GM23338 (cell line): ENCODE results near the gene DYNLRB1. TPM values are rescaled to one million over a fixed set of nuclear protein-coding genes. Genes with fewer than 3 reads are reported as not detected.

Experiments
- ATAC-seq: fragments of 200-7000 bp; cut with Tn5 transposase; 3 replicates; pipeline ENCODE4 v1.9.1; 2020
- DNase-seq: peaks from one replicate; pipeline ENCODE4 v3.0.0-alpha.2; 2015; ENCODE audit warnings: low spot score
- H2AFZ ChIP-seq: fragments of 200-600 bp; sonication (generic); 2 replicates; pipeline ENCODE4 v1.8.0; 2016; ENCODE audit warnings: antibody characterized with exemption, mild to moderate bottlenecking, moderate library complexity
- H3F3A ChIP-seq: fragments of 200-600 bp; sonication (generic); replicated peaks from 2 replicates; pipeline ENCODE4 v1.8.0; 2017; ENCODE audit warnings: antibody characterized with exemption, mixed run types, low read depth
- H3K27ac ChIP-seq: fragments of 200-600 bp; sonication (generic); 2 replicates; pipeline ENCODE4 v1.6.1; 2016; ENCODE audit warnings: low read depth
- H3K27me3 ChIP-seq: fragments of 200-600 bp; sonication (generic); 2 replicates; pipeline ENCODE4 v1.8.0; 2016; ENCODE audit warnings: mild to moderate bottlenecking, mixed run types, moderate library complexity; ENCODE audit not compliant: insufficient read depth
- H3K36me3 ChIP-seq: fragments of 200-600 bp; sonication (generic); 2 replicates; pipeline ENCODE4 v1.8.0; 2016; ENCODE audit warnings: mild to moderate bottlenecking; ENCODE audit not compliant: insufficient read depth
- H3K4me1 ChIP-seq: fragments of 200-600 bp; sonication (generic); 2 replicates; pipeline ENCODE4 v1.8.0; 2016; ENCODE audit warnings: mild to moderate bottlenecking, moderate library complexity; ENCODE audit not compliant: insufficient read depth
- H3K4me2 ChIP-seq: fragments of 200-600 bp; sonication (generic); 2 replicates; pipeline ENCODE4 v1.7.1; 2017; ENCODE audit warnings: mixed run types
- H3K4me3 ChIP-seq: fragments of 200-600 bp; sonication (generic); 2 replicates; pipeline ENCODE4 v1.6.1; 2016; ENCODE audit warnings: mixed run types
- H3K79me2 ChIP-seq: fragments of 200-600 bp; sonication (generic); replicated peaks from 2 replicates; pipeline ENCODE4 v1.8.0; 2017; ENCODE audit warnings: mild to moderate bottlenecking; ENCODE audit not compliant: insufficient read depth
- H3K9me2 ChIP-seq: fragments of 200-600 bp; sonication (generic); 2 replicates; pipeline ENCODE4 v1.8.0; 2017; ENCODE audit not compliant: insufficient read depth
- H4K20me1 ChIP-seq: fragments of 200-600 bp; sonication (generic); replicated peaks from 2 replicates; pipeline ENCODE4 v1.8.0; 2017; ENCODE audit warnings: mild to moderate bottlenecking; ENCODE audit not compliant: insufficient read depth
- H3K27ac Mint-ChIP-seq: 2 replicates; pipeline ENCODE4 v1.8.0; 2020; ENCODE audit warnings: inconsistent platforms, mild to moderate bottlenecking, moderate library complexity, mixed read lengths
- H3K27me3 Mint-ChIP-seq: 3 replicates; pipeline ENCODE4 v1.8.0; 2022; ENCODE audit warnings: low read depth, mild to moderate bottlenecking, moderate library complexity, mixed read lengths, inconsistent platforms; ENCODE audit not compliant: insufficient read depth, poor library complexity
- H3K36me3 Mint-ChIP-seq: 3 replicates; pipeline ENCODE4 v1.8.0; 2021; ENCODE audit warnings: low read depth, mild to moderate bottlenecking, inconsistent platforms, moderate library complexity, mixed read lengths
- H3K4me1 Mint-ChIP-seq: 3 replicates; pipeline ENCODE4 v1.8.0; 2020; ENCODE audit warnings: mild to moderate bottlenecking, inconsistent platforms, mixed read lengths
- H3K4me3 Mint-ChIP-seq: 3 replicates; pipeline ENCODE4 v1.8.0; 2021; ENCODE audit warnings: moderate library complexity, mild to moderate bottlenecking, inconsistent platforms, mixed read lengths
- H3K9me3 Mint-ChIP-seq: 3 replicates; pipeline ENCODE4 v1.8.0; 2020; ENCODE audit warnings: moderate library complexity, mild to moderate bottlenecking, inconsistent platforms, mixed read lengths
- CREB1 ChIP-seq: fragments of 250-450 bp; sonication (Bioruptor Pico); IDR thresholded peaks from 2 replicates; pipeline ENCODE4 v1.5.0; 2020; ENCODE audit warnings: low read depth, mild to moderate bottlenecking, moderate library complexity
- EZH2 ChIP-seq: fragments of 200-600 bp; sonication (generic); IDR thresholded peaks from one replicate; pipeline ENCODE4 v1.8.0; 2017; ENCODE audit warnings: antibody characterized with exemption, mild to moderate bottlenecking, low read depth; ENCODE audit not compliant: unreplicated experiment
- EZH2phosphoT487 ChIP-seq: fragments of 200-600 bp; sonication (generic); IDR thresholded peaks from one replicate; pipeline ENCODE4 v1.8.1; 2018; ENCODE audit warnings: antibody characterized with exemption; ENCODE audit not compliant: unreplicated experiment
- JUNB ChIP-seq: IDR thresholded peaks from one replicate; pipeline ENCODE4 v1.6.1; 2016; ENCODE audit warnings: antibody characterized with exemption; ENCODE audit not compliant: unreplicated experiment
- NANOG ChIP-seq: IDR thresholded peaks from 2 replicates; pipeline ENCODE4 v1.6.1; 2016; ENCODE audit warnings: antibody characterized with exemption, borderline replicate concordance
- POLR2AphosphoS5 ChIP-seq: IDR thresholded peaks from 2 replicates; pipeline ENCODE4 v1.6.1; 2016; ENCODE audit warnings: antibody characterized with exemption, low read depth
- REST ChIP-seq: IDR thresholded peaks from one replicate; pipeline ENCODE4 v1.6.1; 2018; ENCODE audit warnings: antibody characterized with exemption; ENCODE audit not compliant: unreplicated experiment
- STAT1 ChIP-seq: IDR thresholded peaks from one replicate; pipeline ENCODE4 v1.6.1; 2016; ENCODE audit warnings: antibody characterized with exemption; ENCODE audit not compliant: unreplicated experiment
- ZNF114 ChIP-seq: fragments of 250-450 bp; sonication (Bioruptor Pico); IDR thresholded peaks from 2 replicates; pipeline ENCODE4 v1.5.0; 2020; ENCODE audit warnings: mild to moderate bottlenecking, moderate library complexity
- ZNF331 ChIP-seq: fragments of 250-450 bp; sonication (Bioruptor Pico); IDR thresholded peaks from 2 replicates; pipeline ENCODE4 v1.5.0; 2020; ENCODE audit warnings: low read depth, mild to moderate bottlenecking, moderate library complexity
- polyA plus RNA-seq: library from polyadenylated mRNA; unstranded; fragments of >200 nt; fragmentation: Nextera tagmentation; extraction: Ambion mirVana; gene quantifications from 2 replicates; pipeline ENCODE4 v1.2.1, GENCODE V29; 2016
- total RNA-seq: library from RNA; depleted of rRNA; stranded (reverse); fragments of >200 nt; shearing (Covaris generic); gene quantifications from 2 replicates; pipeline ENCODE4 v1.2.3, GENCODE V29; 2014
- TF ChIP-seq, protein P1 (sequence below): IDR thresholded peaks from 2 replicates; pipeline ENCODE4 v1.6.1; 2016; ENCODE audit warnings: antibody characterized with exemption
- TF ChIP-seq, protein P2 (sequence below), 2 experiments: fragments of 200-600 bp in 1 of 2; sonication (generic) in 1 of 2; conservative IDR thresholded peaks; 2 replicates each; pipeline versions ENCODE4 v1.5.1 to v1.6.1; 2016 to 2017; ENCODE audit warnings: antibody characterized with exemption in 2 of 2, low read depth in 2 of 2, mild to moderate bottlenecking in 2 of 2, moderate library complexity in 1 of 2
- TF ChIP-seq, protein P3 (sequence below): fragments of 250-450 bp; sonication (Bioruptor Pico); IDR thresholded peaks from 2 replicates; pipeline ENCODE4 v1.5.0; 2020; ENCODE audit warnings: mild to moderate bottlenecking, moderate library complexity

DYNLRB1 gene
- total and polyA plus RNA-seq, 2 experiments from 2014 or later = 107 to 376 TPM

DNA sequence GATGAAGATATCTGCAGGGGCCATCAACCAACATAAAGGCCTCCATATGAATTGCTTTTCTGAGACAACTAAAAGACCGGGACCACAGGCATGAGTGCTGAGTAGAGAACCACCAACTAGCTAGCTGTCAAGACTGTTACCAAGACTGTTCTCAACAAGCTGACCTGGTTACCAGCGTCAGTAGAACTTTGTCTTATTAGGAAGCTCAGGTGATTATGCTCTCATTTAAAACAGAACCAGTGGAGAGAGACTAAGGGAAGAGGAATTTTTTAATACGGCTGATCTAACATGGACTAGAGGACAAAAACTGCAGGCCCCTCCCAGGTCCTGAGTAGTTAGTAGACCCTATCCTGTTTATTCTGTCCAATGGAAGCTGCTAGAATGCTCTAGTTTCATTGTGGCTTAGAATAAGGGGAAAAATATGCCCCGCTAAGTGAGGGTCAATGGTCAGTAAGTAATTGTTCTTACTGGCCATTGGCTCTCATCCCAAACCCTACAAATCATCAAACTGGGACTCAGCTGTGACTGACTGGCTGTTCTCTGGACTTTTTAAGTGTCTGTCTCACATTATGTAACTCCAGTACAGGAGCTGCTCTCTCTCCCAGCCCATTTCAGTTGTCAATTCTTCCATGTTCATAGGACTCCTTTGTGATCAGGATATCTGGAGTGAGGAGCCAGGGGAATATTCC is 3.8 kb upstream of the DYNLRB1 start:
- Histone ChIP-seq H3K79me2 (peaks cover 7% of the 10 kb centered on the region), H4K20me1 (no peaks in the 10 kb centered on the region), H3K4me2 (no peak overlapping the region), H3K4me1 (peaks cover 8% of the 10 kb centered on the region), H3K4me3 (no peak overlapping the region), H3K27ac (0 out of 2 replicates have a peak overlapping the region, but pooled peaks have one; percentile 34), H3K9me2 (no peaks in the 10 kb centered on the region), H2AFZ (no peak overlapping the region), H3F3A (peaks cover 3% of the 10 kb centered on the region; the same call in 1 of the 2 replicates), H3K36me3 (peaks cover 3% of the 10 kb centered on the region; the same call in 1 of the 2 replicates), H3K27me3 (no peaks in the 10 kb centered on the region)
- no peak for DNase-seq
- no peaks in the 10 kb centered on the region for H3K9me3 Mint-ChIP-seq
- peaks cover 11% of the 10 kb centered on the region for H3K27me3 Mint-ChIP-seq
- peaks cover 17% of the 10 kb centered on the region; the same call in 2 of the 3 replicates for H3K36me3 Mint-ChIP-seq
- ATAC-seq = no peak
- H3K4me1 Mint-ChIP-seq = peaks cover 6% of the 10 kb centered on the region; the same call in 2 of the 3 replicates
- no peak overlapping the region for H3K27ac Mint-ChIP-seq
- TF ChIP-seq NANOG (no peak), CREB1 (CRISPR knock-in tag) (no peak), EZH2 (no peak), STAT1 (no peak), JUNB (no peak), POLR2AphosphoS5 (no peak), ZNF331 (CRISPR knock-in tag) (no peak), ZNF114 (no peak), REST (no peak), EZH2phosphoT487 (no peak)
- TF ChIP-seq, protein P1, sequence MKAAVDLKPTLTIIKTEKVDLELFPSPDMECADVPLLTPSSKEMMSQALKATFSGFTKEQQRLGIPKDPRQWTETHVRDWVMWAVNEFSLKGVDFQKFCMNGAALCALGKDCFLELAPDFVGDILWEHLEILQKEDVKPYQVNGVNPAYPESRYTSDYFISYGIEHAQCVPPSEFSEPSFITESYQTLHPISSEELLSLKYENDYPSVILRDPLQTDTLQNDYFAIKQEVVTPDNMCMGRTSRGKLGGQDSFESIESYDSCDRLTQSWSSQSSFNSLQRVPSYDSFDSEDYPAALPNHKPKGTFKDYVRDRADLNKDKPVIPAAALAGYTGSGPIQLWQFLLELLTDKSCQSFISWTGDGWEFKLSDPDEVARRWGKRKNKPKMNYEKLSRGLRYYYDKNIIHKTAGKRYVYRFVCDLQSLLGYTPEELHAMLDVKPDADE = no peak
- TF ChIP-seq, protein P2, sequence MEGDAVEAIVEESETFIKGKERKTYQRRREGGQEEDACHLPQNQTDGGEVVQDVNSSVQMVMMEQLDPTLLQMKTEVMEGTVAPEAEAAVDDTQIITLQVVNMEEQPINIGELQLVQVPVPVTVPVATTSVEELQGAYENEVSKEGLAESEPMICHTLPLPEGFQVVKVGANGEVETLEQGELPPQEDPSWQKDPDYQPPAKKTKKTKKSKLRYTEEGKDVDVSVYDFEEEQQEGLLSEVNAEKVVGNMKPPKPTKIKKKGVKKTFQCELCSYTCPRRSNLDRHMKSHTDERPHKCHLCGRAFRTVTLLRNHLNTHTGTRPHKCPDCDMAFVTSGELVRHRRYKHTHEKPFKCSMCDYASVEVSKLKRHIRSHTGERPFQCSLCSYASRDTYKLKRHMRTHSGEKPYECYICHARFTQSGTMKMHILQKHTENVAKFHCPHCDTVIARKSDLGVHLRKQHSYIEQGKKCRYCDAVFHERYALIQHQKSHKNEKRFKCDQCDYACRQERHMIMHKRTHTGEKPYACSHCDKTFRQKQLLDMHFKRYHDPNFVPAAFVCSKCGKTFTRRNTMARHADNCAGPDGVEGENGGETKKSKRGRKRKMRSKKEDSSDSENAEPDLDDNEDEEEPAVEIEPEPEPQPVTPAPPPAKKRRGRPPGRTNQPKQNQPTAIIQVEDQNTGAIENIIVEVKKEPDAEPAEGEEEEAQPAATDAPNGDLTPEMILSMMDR (conservative IDR thresholded peaks at IDR 0.05; ENCODE audit: low read depth in 2 of 2) = no peak
- TF ChIP-seq, protein P3, sequence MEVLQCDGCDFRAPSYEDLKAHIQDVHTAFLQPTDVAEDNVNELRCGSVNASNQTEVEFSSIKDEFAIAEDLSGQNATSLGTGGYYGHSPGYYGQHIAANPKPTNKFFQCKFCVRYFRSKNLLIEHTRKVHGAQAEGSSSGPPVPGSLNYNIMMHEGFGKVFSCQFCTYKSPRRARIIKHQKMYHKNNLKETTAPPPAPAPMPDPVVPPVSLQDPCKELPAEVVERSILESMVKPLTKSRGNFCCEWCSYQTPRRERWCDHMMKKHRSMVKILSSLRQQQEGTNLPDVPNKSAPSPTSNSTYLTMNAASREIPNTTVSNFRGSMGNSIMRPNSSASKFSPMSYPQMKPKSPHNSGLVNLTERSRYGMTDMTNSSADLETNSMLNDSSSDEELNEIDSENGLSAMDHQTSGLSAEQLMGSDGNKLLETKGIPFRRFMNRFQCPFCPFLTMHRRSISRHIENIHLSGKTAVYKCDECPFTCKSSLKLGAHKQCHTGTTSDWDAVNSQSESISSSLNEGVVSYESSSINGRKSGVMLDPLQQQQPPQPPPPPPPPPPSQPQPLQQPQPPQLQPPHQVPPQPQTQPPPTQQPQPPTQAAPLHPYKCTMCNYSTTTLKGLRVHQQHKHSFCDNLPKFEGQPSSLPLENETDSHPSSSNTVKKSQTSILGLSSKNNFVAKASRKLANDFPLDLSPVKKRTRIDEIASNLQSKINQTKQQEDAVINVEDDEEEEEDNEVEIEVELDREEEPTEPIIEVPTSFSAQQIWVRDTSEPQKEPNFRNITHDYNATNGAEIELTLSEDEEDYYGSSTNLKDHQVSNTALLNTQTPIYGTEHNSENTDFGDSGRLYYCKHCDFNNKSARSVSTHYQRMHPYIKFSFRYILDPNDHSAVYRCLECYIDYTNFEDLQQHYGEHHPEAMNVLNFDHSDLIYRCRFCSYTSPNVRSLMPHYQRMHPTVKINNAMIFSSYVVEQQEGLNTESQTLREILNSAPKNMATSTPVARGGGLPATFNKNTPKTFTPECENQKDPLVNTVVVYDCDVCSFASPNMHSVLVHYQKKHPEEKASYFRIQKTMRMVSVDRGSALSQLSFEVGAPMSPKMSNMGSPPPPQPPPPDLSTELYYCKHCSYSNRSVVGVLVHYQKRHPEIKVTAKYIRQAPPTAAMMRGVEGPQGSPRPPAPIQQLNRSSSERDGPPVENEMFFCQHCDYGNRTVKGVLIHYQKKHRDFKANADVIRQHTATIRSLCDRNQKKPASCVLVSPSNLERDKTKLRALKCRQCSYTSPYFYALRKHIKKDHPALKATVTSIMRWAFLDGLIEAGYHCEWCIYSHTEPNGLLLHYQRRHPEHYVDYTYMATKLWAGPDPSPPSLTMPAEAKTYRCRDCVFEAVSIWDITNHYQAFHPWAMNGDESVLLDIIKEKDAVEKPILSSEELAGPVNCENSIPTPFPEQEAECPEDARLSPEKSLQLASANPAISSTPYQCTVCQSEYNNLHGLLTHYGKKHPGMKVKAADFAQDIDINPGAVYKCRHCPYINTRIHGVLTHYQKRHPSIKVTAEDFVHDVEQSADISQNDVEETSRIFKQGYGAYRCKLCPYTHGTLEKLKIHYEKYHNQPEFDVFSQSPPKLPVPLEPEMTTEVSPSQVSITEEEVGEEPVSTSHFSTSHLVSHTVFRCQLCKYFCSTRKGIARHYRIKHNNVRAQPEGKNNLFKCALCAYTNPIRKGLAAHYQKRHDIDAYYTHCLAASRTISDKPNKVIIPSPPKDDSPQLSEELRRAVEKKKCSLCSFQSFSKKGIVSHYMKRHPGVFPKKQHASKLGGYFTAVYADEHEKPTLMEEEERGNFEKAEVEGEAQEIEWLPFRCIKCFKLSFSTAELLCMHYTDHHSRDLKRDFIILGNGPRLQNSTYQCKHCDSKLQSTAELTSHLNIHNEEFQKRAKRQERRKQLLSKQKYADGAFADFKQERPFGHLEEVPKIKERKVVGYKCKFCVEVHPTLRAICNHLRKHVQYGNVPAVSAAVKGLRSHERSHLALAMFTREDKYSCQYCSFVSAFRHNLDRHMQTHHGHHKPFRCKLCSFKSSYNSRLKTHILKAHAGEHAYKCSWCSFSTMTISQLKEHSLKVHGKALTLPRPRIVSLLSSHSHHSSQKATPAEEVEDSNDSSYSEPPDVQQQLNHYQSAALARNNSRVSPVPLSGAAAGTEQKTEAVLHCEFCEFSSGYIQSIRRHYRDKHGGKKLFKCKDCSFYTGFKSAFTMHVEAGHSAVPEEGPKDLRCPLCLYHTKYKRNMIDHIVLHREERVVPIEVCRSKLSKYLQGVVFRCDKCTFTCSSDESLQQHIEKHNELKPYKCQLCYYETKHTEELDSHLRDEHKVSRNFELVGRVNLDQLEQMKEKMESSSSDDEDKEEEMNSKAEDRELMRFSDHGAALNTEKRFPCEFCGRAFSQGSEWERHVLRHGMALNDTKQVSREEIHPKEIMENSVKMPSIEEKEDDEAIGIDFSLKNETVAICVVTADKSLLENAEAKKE (CRISPR knock-in tag) = no peak
- no peak overlapping the region for H3K4me3 Mint-ChIP-seq
